ENCODE measurements around the gene EVA1C.

Gene EVA1C

GRCh38 chr21:32483293-32483595 lies 70.7 kb downstream of the EVA1C start:
- H3K36me3 ChIP-seq (replicated peaks; ENCODE audit: low read depth, low read length) = no peaks in the 10 kb centered on the region
- no peaks in the 10 kb centered on the region for H3K4me1 ChIP-seq (ENCODE audit: low read length)
- no peaks in the 10 kb centered on the region for H4K20me1 ChIP-seq (ENCODE audit: insufficient read depth, low read length)
- no peaks in the 10 kb centered on the region for H3K9me3 ChIP-seq (ENCODE audit: insufficient read depth, low read length)
- no peaks in the 10 kb centered on the region for H3K79me2 ChIP-seq (ENCODE audit: low read length)
- H3K9ac ChIP-seq (ENCODE audit: low read length) = no peak overlapping the region
- H3K27me3 ChIP-seq (ENCODE audit: low read depth, low read length) = no peaks in the 10 kb centered on the region
- H3K4me2 ChIP-seq (ENCODE audit: low read length) = no peak overlapping the region
- no peak overlapping the region for H2AFZ ChIP-seq (ENCODE audit: low read depth, low read length)
- TF ChIP-seq CTCF (IDR thresholded peaks at IDR 0.05; ENCODE audit: low read depth, low read length) (no peak), EZH2phosphoT487 (IDR thresholded peaks at IDR 0.05; ENCODE audit: low read depth) (no peak)
- H3K27ac ChIP-seq (ENCODE audit: low read length) = no peak overlapping the region
- H3K4me3 ChIP-seq (ENCODE audit: low read length) = no peak overlapping the region

GRCh38 chr21:32484706-32485380 lies 72.3 kb downstream of the EVA1C start:
- no peaks in the 10 kb centered on the region for H3K4me1 ChIP-seq (ENCODE audit: low read length)
- no peaks in the 10 kb centered on the region for H3K27me3 ChIP-seq (ENCODE audit: low read depth, low read length)
- no peaks in the 10 kb centered on the region for H3K9me3 ChIP-seq (ENCODE audit: insufficient read depth, low read length)
- H3K9ac ChIP-seq (ENCODE audit: low read length) = no peak overlapping the region
- TF ChIP-seq CTCF (IDR thresholded peaks at IDR 0.05; ENCODE audit: low read depth, low read length) (no peak), EZH2phosphoT487 (IDR thresholded peaks at IDR 0.05; ENCODE audit: low read depth) (no peak)
- no peaks in the 10 kb centered on the region for H4K20me1 ChIP-seq (ENCODE audit: insufficient read depth, low read length)
- no peaks in the 10 kb centered on the region for H3K36me3 ChIP-seq (replicated peaks; ENCODE audit: low read depth, low read length)
- no peak overlapping the region for H3K4me3 ChIP-seq (ENCODE audit: low read length)
- no peaks in the 10 kb centered on the region for H3K79me2 ChIP-seq (ENCODE audit: low read length)
- no peak overlapping the region for H3K4me2 ChIP-seq (ENCODE audit: low read length)
- H3K27ac ChIP-seq (ENCODE audit: low read length) = no peak overlapping the region
- no peak overlapping the region for H2AFZ ChIP-seq (ENCODE audit: low read depth, low read length)

GRCh38 chr21:32492376-32492775 lies 79.9 kb downstream of the EVA1C start:
- Histone ChIP-seq H3K27ac (ENCODE audit: low read length) (no peak overlapping the region), H3K4me2 (ENCODE audit: low read length) (no peak overlapping the region)

More at GRCh38 chr21:32492376-32492775, 79.9 kb downstream of the EVA1C start:
- no peaks in the 10 kb centered on the region for H3K79me2 ChIP-seq (ENCODE audit: low read length)
- H4K20me1 ChIP-seq (ENCODE audit: insufficient read depth, low read length) = no peaks in the 10 kb centered on the region
- no peak overlapping the region for H3K4me3 ChIP-seq (ENCODE audit: low read length)
- H3K36me3 ChIP-seq (replicated peaks; ENCODE audit: low read depth, low read length) = no peaks in the 10 kb centered on the region
- no peak for TF ChIP-seq CTCF (IDR thresholded peaks at IDR 0.05; ENCODE audit: low read depth, low read length)
- no peak for TF ChIP-seq EZH2phosphoT487 (IDR thresholded peaks at IDR 0.05; ENCODE audit: low read depth)
- H3K4me1 ChIP-seq (ENCODE audit: low read length) = peaks cover 6% of the 10 kb centered on the region; the same call in 1 of the 2 replicates
- no peak overlapping the region for H2AFZ ChIP-seq (ENCODE audit: low read depth, low read length)
- no peaks in the 10 kb centered on the region for H3K9me3 ChIP-seq (ENCODE audit: insufficient read depth, low read length)
- no peaks in the 10 kb centered on the region for H3K27me3 ChIP-seq (ENCODE audit: low read depth, low read length)
- no peak overlapping the region for H3K9ac ChIP-seq (ENCODE audit: low read length)

Data from OCI-LY3 (cell line).